GM18909 (cell line): Measurements from ENCODE around the gene PRLH.
"Not testable (repeated sequence)": the region's sequence is repeated elsewhere in the genome, so short reads cannot be mapped to it uniquely, and the experiment has no call there.

Experiments
- ATAC-seq: cut with Tn5 transposase; IDR thresholded peaks from one replicate; pipeline ENCODE4 v1.9.1; 2021; ENCODE audit warnings: mild to moderate bottlenecking; ENCODE audit not compliant: unreplicated experiment, poor library complexity

The PRLH gene

GRCh38 chr2:237597196-237598145 is 31.1 kb downstream of the PRLH start:
- no peak for ATAC-seq

- no peak for ATAC-seq
Observed at GRCh38 chr2:237598468-237599208, 32.3 kb downstream of the PRLH start.

- no peak for ATAC-seq
Observed at GRCh38 chr2:237599465-237600110, 33.2 kb downstream of the PRLH start.

GRCh38 chr2:237600205-237600846 is 34.0 kb downstream of the PRLH start:
- no peak for ATAC-seq

- no peak for ATAC-seq
Observed at GRCh38 chr2:237601453-237602116, 35.2 kb downstream of the PRLH start.

GRCh38 chr2:237602409-237602808 is 36.0 kb downstream of the PRLH start:
- no peak for ATAC-seq

- no peak for ATAC-seq
Observed at GRCh38 chr2:237603049-237603717, 36.8 kb downstream of the PRLH start.

GRCh38 chr2:237603718-237604362 is 37.5 kb downstream of the PRLH start:
- ATAC-seq = no peak

GRCh38 chr2:237604391-237604790 is 38.0 kb downstream of the PRLH start:
- no peak for ATAC-seq

GRCh38 chr2:237604960-237605359 is 38.6 kb downstream of the PRLH start:
- no peak for ATAC-seq

- ATAC-seq = not testable (repeated sequence)
Observed at GRCh38 chr2:237606522-237606921, 40.1 kb downstream of the PRLH start.

GRCh38 chr2:237612527-237613357 is 46.4 kb downstream of the PRLH start:
- no peak for ATAC-seq

GRCh38 chr2:237613679-237614078 is 47.3 kb downstream of the PRLH start:
- no peak for ATAC-seq

- ATAC-seq = no peak
Observed at GRCh38 chr2:237614151-237614720, 47.9 kb downstream of the PRLH start.

GRCh38 chr2:237615631-237616249 is 49.4 kb downstream of the PRLH start:
- no peak for ATAC-seq

GRCh38 chr2:237616373-237616733 is 50.0 kb downstream of the PRLH start:
- no peak for ATAC-seq
